Measurements from ENCODE around the gene CNTLN.
"Not testable (repeated sequence)": the region's sequence is repeated elsewhere in the genome, so short reads cannot be mapped to it uniquely, and the experiment has no call there.

CNTLN gene

GRCh38 chr9:17398350-17398749 is 263.5 kb downstream of the CNTLN start:
- Histone ChIP-seq H4K20me1 (no peaks in the 10 kb centered on the region), H3K27me3 (no peaks in the 10 kb centered on the region), H3K4me3 (no peak overlapping the region), H3K27ac (no peak overlapping the region), H3K36me3 (peaks cover 10% of the 10 kb centered on the region), H3K9ac (no peak overlapping the region), H3K9me3 (no peaks in the 10 kb centered on the region), H3K4me1 (no peaks in the 10 kb centered on the region), H3K4me2 (no peak overlapping the region)
- no peak for TF ChIP-seq Cebpa-rat (IDR thresholded peaks at IDR 0.05)

DNA sequence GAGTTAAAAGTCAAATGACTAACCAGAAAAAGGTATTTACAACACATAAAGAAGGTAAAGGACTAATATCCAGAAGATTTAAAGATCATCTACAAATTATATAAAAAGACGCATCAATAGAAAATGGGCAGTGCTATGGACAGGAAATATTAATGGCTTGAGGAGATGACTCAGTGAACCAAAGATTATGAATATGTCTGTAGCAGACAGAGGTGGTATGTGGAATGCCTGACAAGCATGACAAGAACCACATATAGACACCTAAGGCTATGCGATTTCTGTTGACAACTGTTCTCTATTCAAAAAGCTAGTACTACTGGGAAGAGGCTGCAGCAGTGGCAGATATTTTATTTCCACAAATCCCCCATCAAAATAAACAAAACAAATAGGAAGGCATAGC is 267.0 kb downstream of the CNTLN start:
- H3K4me2 ChIP-seq: no peak overlapping the region
- H3K27me3 ChIP-seq: no peaks in the 10 kb centered on the region
- no peak for TF ChIP-seq Cebpa-rat (IDR thresholded peaks at IDR 0.05)
- H3K36me3 ChIP-seq: no peaks in the 10 kb centered on the region
- H4K20me1 ChIP-seq: no peaks in the 10 kb centered on the region
- H3K4me1 ChIP-seq: no peaks in the 10 kb centered on the region
- H3K9me3 ChIP-seq: no peaks in the 10 kb centered on the region
- H3K9ac ChIP-seq: no peak overlapping the region
- H3K27ac ChIP-seq: no peak overlapping the region
- no peak overlapping the region for H3K4me3 ChIP-seq

GRCh38 chr9:17402309-17402708 is 267.5 kb downstream of the CNTLN start:
- Histone ChIP-seq H3K9me3 (no peaks in the 10 kb centered on the region), H3K4me2 (no peak overlapping the region), H3K27me3 (no peaks in the 10 kb centered on the region), H3K27ac (no peak overlapping the region), H4K20me1 (no peaks in the 10 kb centered on the region), H3K36me3 (no peaks in the 10 kb centered on the region), H3K4me1 (no peaks in the 10 kb centered on the region), H3K9ac (no peak overlapping the region), H3K4me3 (no peak overlapping the region)
- TF ChIP-seq Cebpa-rat (IDR thresholded peaks at IDR 0.05): no peak

GRCh38 chr9:17403539-17403938 is 268.7 kb downstream of the CNTLN start:
- Histone ChIP-seq H3K27me3 (no peaks in the 10 kb centered on the region), H4K20me1 (no peaks in the 10 kb centered on the region), H3K4me1 (no peaks in the 10 kb centered on the region), H3K4me2 (no peak overlapping the region), H3K9ac (no peak overlapping the region), H3K4me3 (no peak overlapping the region), H3K36me3 (no peaks in the 10 kb centered on the region), H3K27ac (no peak overlapping the region), H3K9me3 (no peaks in the 10 kb centered on the region)
- TF ChIP-seq Cebpa-rat (IDR thresholded peaks at IDR 0.05): no peak

GRCh38 chr9:17414986-17415385 is 280.1 kb downstream of the CNTLN start:
- Histone ChIP-seq H4K20me1 (no peaks in the 10 kb centered on the region), H3K27me3 (no peaks in the 10 kb centered on the region), H3K4me2 (no peak overlapping the region), H3K9me3 (peaks cover 7% of the 10 kb centered on the region), H3K36me3 (peaks cover 13% of the 10 kb centered on the region), H3K27ac (no peak overlapping the region), H3K4me1 (no peaks in the 10 kb centered on the region), H3K4me3 (no peak overlapping the region), H3K9ac (no peak overlapping the region)
- no peak for TF ChIP-seq Cebpa-rat (IDR thresholded peaks at IDR 0.05)

DNA sequence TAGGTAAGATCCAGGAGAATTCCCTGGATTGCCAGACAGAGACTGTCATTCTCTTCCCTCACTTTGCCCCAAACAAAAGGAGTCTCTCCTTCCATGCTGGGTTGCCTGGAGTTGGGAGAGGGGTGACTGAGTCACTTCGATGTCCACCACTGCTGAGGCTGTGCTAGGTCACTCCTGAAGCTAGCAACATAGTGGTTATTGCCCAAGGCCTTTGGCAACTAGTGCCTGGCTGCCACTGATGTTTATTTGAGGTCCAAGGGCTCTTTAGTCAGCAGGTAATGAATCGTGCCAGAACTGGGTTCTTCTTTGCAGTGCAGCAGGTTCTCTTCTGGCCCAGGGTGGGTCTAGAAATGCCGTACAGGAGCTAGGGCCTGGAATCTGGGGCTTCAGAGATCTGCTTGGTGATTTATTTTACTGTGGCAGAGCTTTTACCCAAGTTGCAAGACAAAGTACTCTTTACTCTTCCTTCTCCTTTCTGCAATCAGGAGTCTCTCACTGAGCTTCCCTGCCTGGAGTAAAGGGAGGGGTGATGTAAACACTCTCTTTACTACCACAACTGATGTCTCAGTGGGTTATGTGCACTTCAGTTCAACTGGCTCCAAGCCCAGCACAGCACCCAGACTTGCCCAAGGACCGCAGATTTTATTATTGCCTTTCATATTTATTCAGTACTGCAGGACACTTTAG is 288.3 kb downstream of the CNTLN start:
- H3K9me3 ChIP-seq: no peaks in the 10 kb centered on the region
- H3K27me3 ChIP-seq: no peaks in the 10 kb centered on the region
- no peak for TF ChIP-seq Cebpa-rat (IDR thresholded peaks at IDR 0.05)
- H3K27ac ChIP-seq: no peak overlapping the region
- H3K36me3 ChIP-seq: 0 out of 2 replicates have a peak, but pooled peaks cover 6% of the 10 kb centered on the region
- H3K4me2 ChIP-seq: no peak overlapping the region
- H3K4me3 ChIP-seq: no peak overlapping the region
- no peaks in the 10 kb centered on the region for H4K20me1 ChIP-seq
- H3K4me1 ChIP-seq: no peaks in the 10 kb centered on the region
- no peak overlapping the region for H3K9ac ChIP-seq

- H3K36me3 ChIP-seq: 0 out of 2 replicates have a peak, but pooled peaks cover 6% of the 10 kb centered on the region
- H3K4me1 ChIP-seq: no peaks in the 10 kb centered on the region
- H3K9ac ChIP-seq: no peak overlapping the region
- H4K20me1 ChIP-seq: no peaks in the 10 kb centered on the region
- H3K27ac ChIP-seq: no peak overlapping the region
- H3K9me3 ChIP-seq: no peaks in the 10 kb centered on the region
- no peaks in the 10 kb centered on the region for H3K27me3 ChIP-seq
- TF ChIP-seq Cebpa-rat (IDR thresholded peaks at IDR 0.05): no peak
- H3K4me3 ChIP-seq: no peak overlapping the region
- H3K4me2 ChIP-seq: no peak overlapping the region
Observed at GRCh38 chr9:17423681-17424011, 288.8 kb downstream of the CNTLN start.

GRCh38 chr9:17425384-17425783 is 290.5 kb downstream of the CNTLN start:
- Histone ChIP-seq H3K9ac (no peak overlapping the region), H3K4me1 (no peaks in the 10 kb centered on the region), H3K36me3 (0 out of 2 replicates have a peak, but pooled peaks cover 6% of the 10 kb centered on the region), H3K27me3 (no peaks in the 10 kb centered on the region), H3K4me3 (no peak overlapping the region), H3K9me3 (no peaks in the 10 kb centered on the region), H3K4me2 (no peak overlapping the region), H4K20me1 (no peaks in the 10 kb centered on the region), H3K27ac (no peak overlapping the region)
- TF ChIP-seq Cebpa-rat (IDR thresholded peaks at IDR 0.05): no peak

GRCh38 chr9:17433526-17433925 is 298.7 kb downstream of the CNTLN start:
- Histone ChIP-seq H3K36me3 (no peaks in the 10 kb centered on the region), H3K27ac (no peak overlapping the region), H3K27me3 (no peaks in the 10 kb centered on the region), H3K4me2 (no peak overlapping the region), H4K20me1 (no peaks in the 10 kb centered on the region), H3K9ac (no peak overlapping the region), H3K9me3 (no peaks in the 10 kb centered on the region), H3K4me3 (no peak overlapping the region), H3K4me1 (no peaks in the 10 kb centered on the region)
- TF ChIP-seq Cebpa-rat (IDR thresholded peaks at IDR 0.05): no peak

GRCh38 chr9:17436854-17437253 is 302.0 kb downstream of the CNTLN start:
- H3K4me2 ChIP-seq: no peak overlapping the region
- no peak for TF ChIP-seq Cebpa-rat (IDR thresholded peaks at IDR 0.05)
- H3K9ac ChIP-seq: no peak overlapping the region
- H3K36me3 ChIP-seq: peaks cover 10% of the 10 kb centered on the region; the same call in 1 of the 2 replicates
- H3K4me3 ChIP-seq: no peak overlapping the region
- no peaks in the 10 kb centered on the region for H3K27me3 ChIP-seq
- no peak overlapping the region for H3K27ac ChIP-seq
- peaks cover 16% of the 10 kb centered on the region for H3K9me3 ChIP-seq
- H3K4me1 ChIP-seq: no peaks in the 10 kb centered on the region
- H4K20me1 ChIP-seq: no peaks in the 10 kb centered on the region

DNA sequence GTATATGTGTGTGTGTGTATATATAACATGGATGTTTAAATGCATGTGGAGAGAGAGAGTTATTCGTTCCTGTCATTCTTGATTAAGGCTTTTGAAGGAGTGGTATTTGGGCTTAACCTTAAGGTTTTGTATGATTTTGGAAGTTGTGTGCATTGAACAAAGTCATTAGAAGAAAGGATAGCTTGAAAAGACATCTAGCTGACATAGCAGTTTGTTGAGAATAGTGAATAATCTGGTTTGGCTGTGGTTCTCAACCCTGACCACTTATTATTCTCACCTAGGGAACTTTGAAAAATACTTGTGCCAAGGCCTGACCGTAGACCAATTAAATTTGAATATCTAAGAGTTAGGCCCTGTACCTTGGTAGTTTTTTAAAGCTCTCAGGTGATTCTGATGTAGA is 303.0 kb downstream of the CNTLN start:
- H3K27ac ChIP-seq: no peak overlapping the region
- no peak overlapping the region for H3K9ac ChIP-seq
- H3K27me3 ChIP-seq: no peaks in the 10 kb centered on the region
- no peak overlapping the region for H3K4me2 ChIP-seq
- TF ChIP-seq Cebpa-rat (IDR thresholded peaks at IDR 0.05): no peak
- no peak overlapping the region for H3K4me3 ChIP-seq
- peaks cover 16% of the 10 kb centered on the region for H3K9me3 ChIP-seq
- peaks cover 10% of the 10 kb centered on the region; the same call in 1 of the 2 replicates for H3K36me3 ChIP-seq
- no peaks in the 10 kb centered on the region for H4K20me1 ChIP-seq
- H3K4me1 ChIP-seq: no peaks in the 10 kb centered on the region

- H3K27ac ChIP-seq, H3K9me3 ChIP-seq, H3K4me1 ChIP-seq, H3K9ac ChIP-seq, H3K4me3 ChIP-seq, H3K4me2 ChIP-seq, H4K20me1 ChIP-seq, H3K36me3 ChIP-seq, H3K27me3 ChIP-seq: not testable (repeated sequence)
Observed at GRCh38 chr9:17445126-17445525, 310.3 kb downstream of the CNTLN start.

Measured in BLaER1 (cell line).